Natural killer cell (primary cell): ENCODE results near the gene UMAD1. TPM values are rescaled to one million over a fixed set of nuclear protein-coding genes. Genes with fewer than 3 reads are reported as not detected.

ENCODE experiments used
- ATAC-seq, 3 donors: fragments of 150-1000 bp in 2 of 3; fragments of 200-7000 bp in 1 of 3; cut with Tn5 transposase; 1 replicate in 1 of 3; 2 replicates in 2 of 3; pipeline ENCODE4 v1.10.0; 2021; ENCODE audit warnings: mild to moderate bottlenecking in 2 of 3, moderate library complexity in 2 of 3
- DNase-seq, 2 donors: peaks; one replicate each; pipeline versions ENCODE4 v3.0.0 to v3.0.0-alpha.2; 2013 to 2021; ENCODE audit warnings: mixed read lengths in 1 of 2
- H3K27ac ChIP-seq: one replicate; pipeline ENCODE4 v1.5.1; 2013; ENCODE audit warnings: mild to moderate bottlenecking, low read length
- H3K27me3 ChIP-seq: one replicate; pipeline ENCODE4 v1.6.1; 2013; ENCODE audit warnings: low read length; ENCODE audit not compliant: control insufficient read depth, insufficient read depth
- H3K36me3 ChIP-seq: one replicate; pipeline ENCODE4 v1.6.1; 2013; ENCODE audit warnings: low read length; ENCODE audit not compliant: control insufficient read depth, insufficient read depth
- H3K4me1 ChIP-seq: one replicate; pipeline ENCODE4 v1.6.1; 2013; ENCODE audit warnings: low read length; ENCODE audit not compliant: control insufficient read depth, insufficient read depth
- H3K4me3 ChIP-seq: one replicate; pipeline ENCODE4 v1.5.1; 2013; ENCODE audit warnings: low read length
- H3K9me3 ChIP-seq: one replicate; pipeline ENCODE4 v1.6.1; 2013; ENCODE audit warnings: low read length; ENCODE audit not compliant: control insufficient read depth, insufficient read depth
- H3K27ac Mint-ChIP-seq, 2 donors: one replicate each; pipeline ENCODE4 v1.8.0; 2022; ENCODE audit warnings: mild to moderate bottlenecking in 2 of 2, mixed read lengths in 2 of 2, moderate library complexity in 1 of 2
- H3K27me3 Mint-ChIP-seq, 2 donors: one replicate each; pipeline ENCODE4 v1.8.0; 2022; ENCODE audit warnings: low read depth in 2 of 2, mixed read lengths in 2 of 2
- H3K36me3 Mint-ChIP-seq: one replicate; pipeline ENCODE4 v1.8.0; 2022; ENCODE audit warnings: mixed read lengths
- H3K4me1 Mint-ChIP-seq, 2 donors: one replicate each; pipeline ENCODE4 v1.8.0; 2022; ENCODE audit warnings: mixed read lengths in 2 of 2
- H3K4me3 Mint-ChIP-seq: one replicate; pipeline ENCODE4 v1.8.0; 2022; ENCODE audit warnings: mild to moderate bottlenecking, moderate library complexity, mixed read lengths
- H3K9me3 Mint-ChIP-seq, 2 donors: one replicate each; pipeline ENCODE4 v1.8.0; 2022; ENCODE audit warnings: mixed read lengths in 2 of 2
- CTCF ChIP-seq: fragments of 200-600 bp; IDR thresholded peaks from one replicate; pipeline ENCODE4 v1.8.0; 2022; ENCODE audit warnings: antibody characterized with exemption
- WGBS: methylation state at CpG from one replicate; pipeline ENCODE4 v1.1.7; 2013; ENCODE audit warnings: missing lambda C conversion rate; ENCODE audit not compliant: insufficient coverage; 5-methylcytosine and 5-hydroxymethylcytosine counted together
- intact Hi-C: fragments of 100-400 bp; cut with micrococcal nuclease; formaldehyde crosslinking; loops from one replicate; pipeline ENCODE4 v1.14.2; 2022
- total RNA-seq, 4 donors: library from RNA; stranded (reverse); fragments of 120-200 nt in 1 of 4; gene quantifications; one replicate each; pipeline versions ENCODE4 v1.2.3 to v1.2.4, GENCODE V29; 2013 to 2022

Gene UMAD1
- total RNA-seq, 3 donors from 2014 or later (not counting 1 experiment from before 2014, with no cell fraction given): 12.3 to 16.5 (median 14.6) TPM

- no peak overlapping the region for H3K27ac Mint-ChIP-seq
These were observed 241.0 kb downstream of the UMAD1 start for GRCh38 chr7:7881581-7881980.

GRCh38 chr7:7882888-7883287 is 242.3 kb downstream of the UMAD1 start:
- WGBS: 91% methylated on average over 1 of the region's 2 CpGs
- H3K4me1 ChIP-seq: no peaks in the 10 kb centered on the region
- no peaks in the 10 kb centered on the region for H3K36me3 Mint-ChIP-seq
- no peaks in the 10 kb centered on the region for H3K27me3 ChIP-seq
- H3K9me3 ChIP-seq: no peaks in the 10 kb centered on the region
- intact Hi-C loops: no loop called here
- no peak overlapping the region for H3K4me3 ChIP-seq
- H3K27ac Mint-ChIP-seq: no peak overlapping the region
- no peak for DNase-seq
- peaks cover 6% of the 10 kb centered on the region in 2 donors for H3K4me1 Mint-ChIP-seq
- no peak for TF ChIP-seq CTCF
- ATAC-seq: no peak
- no peak overlapping the region for H3K27ac ChIP-seq
- H3K9me3 Mint-ChIP-seq: no peaks in the 10 kb centered on the region
- no peak overlapping the region for H3K4me3 Mint-ChIP-seq
- no peaks in the 10 kb centered on the region for H3K36me3 ChIP-seq
- H3K27me3 Mint-ChIP-seq: no peaks in the 10 kb centered on the region

More at GRCh38 chr7:7881581-7881980, 241.0 kb downstream of the UMAD1 start:
- WGBS: 95% methylated on average over 5 of the region's 6 CpGs
- Mint-ChIP-seq H3K4me1 (peaks cover 11 to 13% of the 10 kb centered on the region in 2 donors), H3K9me3 (no peaks in the 10 kb centered on the region), H3K4me3 (no peak overlapping the region), H3K27me3 (no peaks in the 10 kb centered on the region), H3K36me3 (no peaks in the 10 kb centered on the region)
- Histone ChIP-seq H3K4me1 (no peaks in the 10 kb centered on the region), H3K27me3 (no peaks in the 10 kb centered on the region), H3K36me3 (no peaks in the 10 kb centered on the region), H3K9me3 (no peaks in the 10 kb centered on the region), H3K27ac (no peak overlapping the region), H3K4me3 (no peak overlapping the region)
- no peak for TF ChIP-seq CTCF
- ATAC-seq: no peak
- DNase-seq: no peak
- intact Hi-C loops: no loop called here

- H3K9me3 ChIP-seq: no peaks in the 10 kb centered on the region
- Mint-ChIP-seq H3K27ac (no peak overlapping the region), H3K4me1 (peaks cover under 1 to 1% of the 10 kb centered on the region in 2 donors), H3K9me3 (no peaks in the 10 kb centered on the region), H3K36me3 (no peaks in the 10 kb centered on the region), H3K27me3 (no peaks in the 10 kb centered on the region), H3K4me3 (no peak overlapping the region)
- no peaks in the 10 kb centered on the region for H3K27me3 ChIP-seq
- 100% methylated on average over 1 of the region's 2 CpGs for WGBS
- intact Hi-C loops: no loop called here
- DNase-seq (no peak), ATAC-seq (no peak)
- no peak overlapping the region for H3K27ac ChIP-seq
- no peak for TF ChIP-seq CTCF
- H3K4me1 ChIP-seq: no peaks in the 10 kb centered on the region
- no peaks in the 10 kb centered on the region for H3K36me3 ChIP-seq
- no peak overlapping the region for H3K4me3 ChIP-seq
These were observed 242.8 kb downstream of the UMAD1 start for GRCh38 chr7:7883394-7883793.

- intact Hi-C loops: no loop called here
- DNase-seq (no peak), ATAC-seq (no peak)
- H3K36me3 Mint-ChIP-seq: no peaks in the 10 kb centered on the region
- H3K4me1 Mint-ChIP-seq: no peaks in the 10 kb centered on the region
- Histone ChIP-seq H3K36me3 (no peaks in the 10 kb centered on the region), H3K9me3 (no peaks in the 10 kb centered on the region), H3K27ac (no peak overlapping the region), H3K4me3 (no peak overlapping the region), H3K4me1 (no peaks in the 10 kb centered on the region), H3K27me3 (no peaks in the 10 kb centered on the region)
- no peak for TF ChIP-seq CTCF
- 95% methylated on average over 2 of the region's 3 CpGs for WGBS
- H3K9me3 Mint-ChIP-seq: no peaks in the 10 kb centered on the region
- no peaks in the 10 kb centered on the region for H3K27me3 Mint-ChIP-seq
- no peak overlapping the region for H3K27ac Mint-ChIP-seq
- no peak overlapping the region for H3K4me3 Mint-ChIP-seq
These were observed 244.3 kb downstream of the UMAD1 start for GRCh38 chr7:7884855-7885254.
